HG03108 (cell line): ENCODE results near the gene INKA1.

Source experiments
- ATAC-seq: cut with Tn5 transposase; IDR thresholded peaks from one replicate; pipeline ENCODE4 v1.9.1; 2021; ENCODE audit warnings: moderate library complexity; ENCODE audit not compliant: unreplicated experiment

INKA1 gene

DNA sequence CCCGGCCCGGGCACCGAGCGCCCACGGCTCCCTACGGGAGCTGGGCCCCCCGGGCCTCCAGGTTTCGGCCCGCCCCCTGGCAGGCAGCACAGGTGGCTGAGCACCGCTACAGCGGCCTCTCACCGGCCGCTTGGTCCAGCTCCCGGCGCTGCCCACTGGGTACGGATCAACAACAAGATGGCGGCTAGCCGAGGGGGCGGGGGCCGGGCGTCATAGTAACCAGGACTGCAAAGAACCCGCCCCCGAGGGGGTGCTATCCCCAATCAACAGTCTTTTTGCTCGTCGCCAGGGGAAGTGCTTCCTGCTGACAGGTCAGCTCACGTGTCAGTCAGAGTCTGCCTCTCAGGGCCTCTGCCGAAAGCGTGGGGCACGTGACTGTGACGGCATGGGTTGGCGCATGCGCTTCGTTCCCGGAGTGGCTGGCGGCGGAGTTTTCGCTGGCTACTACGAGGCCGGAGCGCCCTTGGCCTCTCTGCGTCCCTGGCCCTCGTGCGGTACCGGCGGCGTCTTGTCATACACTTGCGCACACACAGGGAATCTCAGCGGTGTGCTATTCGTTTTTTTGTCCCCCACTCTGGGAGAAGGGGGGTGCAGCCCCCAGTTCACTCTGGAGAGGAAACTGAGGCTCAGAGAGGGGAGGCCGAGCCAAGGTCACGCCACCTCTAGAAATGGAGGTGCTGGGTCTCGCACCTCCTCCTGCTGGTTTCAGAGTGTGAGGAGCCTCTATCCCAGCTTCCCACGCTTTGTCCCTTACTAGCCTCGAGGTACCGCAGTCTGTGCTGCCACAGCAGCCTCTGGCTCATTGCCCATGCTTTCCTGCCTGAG, 16.5 kb upstream of the INKA1 start, which contains the start of gene IP6K1:
Gene IP6K1 (minus strand): TSS at position 186 of the 825 bp plus-strand sequence. CDS start 38,502 bp downstream, outside the sequence.
- ATAC-seq, result peak; percentile 97

DNA sequence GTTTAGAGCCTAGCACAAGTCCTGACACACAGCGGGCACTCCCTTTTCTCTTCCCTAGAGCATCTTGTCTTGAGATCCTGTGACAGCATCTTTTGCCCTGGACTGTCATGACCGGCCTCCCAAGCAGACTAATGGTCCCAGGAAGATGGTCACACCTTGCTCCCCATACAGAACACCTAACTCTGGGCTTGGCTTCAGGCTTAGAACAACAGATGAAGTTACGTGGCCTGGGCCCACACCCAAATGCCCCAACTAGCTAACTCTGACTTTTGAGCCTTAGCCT, 15.9 kb upstream of the INKA1 start:
- no peak for ATAC-seq

DNA sequence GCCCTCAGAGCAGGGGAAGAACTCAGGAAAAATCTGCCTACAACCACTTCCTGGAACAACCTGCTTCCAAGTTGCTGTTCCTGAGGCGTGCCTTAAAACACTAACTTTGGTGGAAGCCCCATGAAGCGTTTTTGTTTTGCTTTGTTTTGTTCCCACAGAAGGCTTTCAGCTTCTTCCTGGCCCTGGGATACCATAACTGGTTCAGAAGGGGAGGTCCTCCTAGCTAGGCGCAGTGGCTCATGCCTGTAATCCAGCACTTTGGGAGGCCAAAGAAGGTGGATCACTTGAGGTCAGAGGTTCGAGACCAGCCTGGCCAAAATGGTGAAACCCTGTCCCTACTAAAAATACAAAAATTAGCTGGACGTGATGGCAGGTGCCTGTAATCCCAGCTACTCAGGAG, 15.5 kb upstream of the INKA1 start:
- ATAC-seq, result no peak

- ATAC-seq, result no peak
Observed at GRCh38 chr3:49788056-49788455, 15.0 kb upstream of the INKA1 start.

GRCh38 chr3:49790626-49791411, 12.2 kb upstream of the INKA1 start:
- ATAC-seq, result no peak

DNA sequence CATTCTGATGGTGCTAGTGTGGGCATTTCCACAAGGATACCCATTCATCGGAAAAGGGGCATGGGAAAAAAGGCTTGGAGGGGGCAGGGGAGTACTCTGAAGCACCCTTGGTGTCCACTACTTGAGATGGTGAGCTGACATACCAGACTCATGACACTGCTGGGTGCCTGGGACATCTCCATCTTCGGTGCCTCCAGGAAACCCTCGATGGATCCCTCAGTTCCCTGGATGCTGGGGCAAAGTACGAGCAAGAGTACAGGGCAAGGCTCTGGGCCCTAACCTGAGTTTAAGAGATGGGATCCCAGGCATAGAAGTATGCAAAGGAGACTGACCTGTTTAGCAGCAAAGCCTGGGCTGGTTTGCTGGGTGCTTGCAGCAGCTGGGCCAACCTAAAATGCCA, 11.5 kb upstream of the INKA1 start:
- no peak for ATAC-seq

DNA sequence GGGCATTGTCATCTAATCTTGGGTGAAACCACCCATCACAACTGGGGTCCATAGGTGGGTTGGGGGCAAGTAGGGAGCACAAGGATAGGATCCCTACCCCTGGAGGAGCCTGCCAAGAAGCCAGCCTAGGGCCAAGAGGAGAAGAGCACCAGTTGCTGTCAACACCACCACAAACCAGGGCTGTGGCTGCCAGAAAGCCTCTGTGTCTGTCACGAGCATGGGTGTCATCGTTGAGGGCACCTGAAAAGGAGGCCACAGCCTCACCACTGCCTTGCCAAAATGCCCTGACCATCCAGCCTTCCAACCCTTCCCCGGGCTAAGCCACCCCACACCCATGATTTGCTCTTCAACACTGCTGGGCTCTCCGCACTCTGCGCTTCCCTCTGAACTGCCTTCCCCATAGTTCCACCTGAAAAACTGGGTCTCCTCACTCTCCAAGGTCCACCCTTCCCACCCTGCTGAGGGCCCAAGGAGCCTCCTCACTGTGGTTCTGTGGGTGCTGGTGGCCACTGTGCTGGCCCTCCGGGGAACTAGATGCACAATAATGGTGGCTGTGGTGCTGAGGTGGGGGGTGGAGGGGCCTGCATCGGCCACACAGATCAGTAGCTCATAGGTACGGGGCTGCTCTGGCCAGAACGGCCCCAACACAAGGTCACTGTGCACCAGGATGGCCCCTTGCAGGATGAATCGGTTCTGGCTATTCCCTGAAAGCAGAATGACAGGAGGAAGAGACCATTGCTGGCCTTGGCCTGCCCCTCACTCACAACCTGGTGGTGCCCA, 10.5 kb upstream of the INKA1 start:
- ATAC-seq, result no peak

DNA sequence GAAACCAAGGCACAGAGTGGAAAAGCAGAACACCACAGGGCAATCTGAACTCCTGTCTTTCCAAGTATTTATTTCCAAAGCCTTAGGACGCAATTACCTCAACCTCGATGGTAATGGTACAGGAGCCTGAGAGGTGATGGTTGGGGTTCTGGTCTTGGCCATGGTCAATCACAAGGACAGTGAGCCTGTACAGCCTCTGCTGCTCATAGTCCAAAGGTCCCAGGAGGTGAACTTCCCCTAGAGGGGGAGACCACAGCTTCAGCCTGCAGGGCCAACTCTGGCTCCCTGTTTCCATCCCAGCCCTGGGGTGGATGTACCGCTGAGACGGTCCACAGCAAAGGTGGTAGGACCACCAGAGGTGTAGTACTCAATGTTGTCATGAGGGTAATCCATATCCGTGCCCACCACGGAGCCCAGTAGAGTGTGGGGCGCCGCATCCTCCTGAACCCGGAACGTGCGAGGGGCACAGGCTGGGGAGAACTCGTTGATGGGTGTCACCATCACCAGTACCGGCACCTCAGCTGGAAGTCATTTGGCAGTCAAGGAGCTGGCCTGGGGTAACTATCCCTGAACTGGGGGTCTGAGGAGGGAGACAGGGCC, 9.5 kb upstream of the INKA1 start:
- ATAC-seq, result no peak

DNA sequence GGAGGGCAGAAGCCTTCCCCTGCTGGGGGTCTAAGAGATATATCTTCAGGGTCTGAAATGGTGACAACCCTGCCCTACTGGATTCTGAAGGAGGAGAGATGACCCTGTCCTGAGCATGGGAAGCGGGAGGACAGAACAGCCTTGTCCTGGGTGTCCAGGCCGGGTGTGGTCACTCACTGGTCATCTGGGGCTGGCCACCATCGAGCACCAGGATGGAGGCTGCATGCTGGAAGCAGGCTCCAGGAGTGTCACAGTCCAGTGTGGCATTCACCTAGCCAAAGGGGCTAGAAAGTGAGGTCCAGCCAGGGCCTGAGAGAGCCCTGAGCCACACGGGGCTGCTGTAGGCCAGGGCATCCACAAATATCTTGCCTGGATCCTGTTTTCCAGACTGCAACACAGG, 8.6 kb upstream of the INKA1 start:
- ATAC-seq, result no peak

GRCh38 chr3:49794926-49795905, 7.8 kb upstream of the INKA1 start:
- ATAC-seq, result no peak

GRCh38 chr3:49799105-49799504, 4.0 kb upstream of the INKA1 start:
- ATAC-seq, result no peak

DNA sequence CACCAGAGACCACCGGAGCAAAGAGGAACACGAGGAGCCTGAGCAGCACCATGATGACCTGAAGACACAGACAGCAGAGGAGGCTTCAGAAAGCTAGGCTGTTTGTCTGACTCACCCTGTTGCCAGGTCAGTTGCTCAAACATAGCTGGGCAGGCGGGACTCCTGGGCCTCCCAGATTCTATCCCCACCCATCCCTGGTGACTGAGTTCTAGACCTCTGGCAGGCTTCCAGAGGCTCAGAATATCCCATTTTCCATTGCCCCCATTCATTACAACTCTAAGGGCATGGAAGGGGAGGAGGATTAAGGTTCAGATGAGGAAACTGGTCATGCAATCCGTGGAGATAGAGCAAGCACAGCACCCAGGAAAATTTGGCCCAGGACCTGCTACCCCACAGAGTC, 3.3 kb upstream of the INKA1 start, which contains the start of gene CDHR4:
Gene CDHR4 (minus strand): TSS at position 113 of the 400 bp plus-strand sequence. CDS start 61 bp downstream, at position 52.
- no peak for ATAC-seq

DNA sequence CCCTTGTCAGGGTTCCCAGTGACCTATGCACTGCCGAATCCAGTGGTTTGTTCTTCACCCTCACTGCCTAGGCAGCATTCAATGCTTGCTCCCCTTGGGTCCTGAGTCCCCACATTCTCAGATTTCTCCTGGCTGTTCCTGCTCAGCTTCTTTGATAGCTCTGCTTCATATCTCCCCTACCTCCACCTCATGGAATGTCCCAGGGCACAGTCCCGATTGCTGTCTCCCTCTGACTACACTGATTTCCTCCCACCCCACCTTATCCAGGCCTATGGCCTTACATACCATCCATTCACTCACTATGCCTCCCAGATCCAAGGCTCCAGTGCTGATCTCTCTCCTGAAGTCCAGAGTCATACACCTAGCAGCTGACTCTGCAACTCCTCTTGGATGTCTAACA, 1.9 kb upstream of the INKA1 start:
- ATAC-seq, result no peak

DNA sequence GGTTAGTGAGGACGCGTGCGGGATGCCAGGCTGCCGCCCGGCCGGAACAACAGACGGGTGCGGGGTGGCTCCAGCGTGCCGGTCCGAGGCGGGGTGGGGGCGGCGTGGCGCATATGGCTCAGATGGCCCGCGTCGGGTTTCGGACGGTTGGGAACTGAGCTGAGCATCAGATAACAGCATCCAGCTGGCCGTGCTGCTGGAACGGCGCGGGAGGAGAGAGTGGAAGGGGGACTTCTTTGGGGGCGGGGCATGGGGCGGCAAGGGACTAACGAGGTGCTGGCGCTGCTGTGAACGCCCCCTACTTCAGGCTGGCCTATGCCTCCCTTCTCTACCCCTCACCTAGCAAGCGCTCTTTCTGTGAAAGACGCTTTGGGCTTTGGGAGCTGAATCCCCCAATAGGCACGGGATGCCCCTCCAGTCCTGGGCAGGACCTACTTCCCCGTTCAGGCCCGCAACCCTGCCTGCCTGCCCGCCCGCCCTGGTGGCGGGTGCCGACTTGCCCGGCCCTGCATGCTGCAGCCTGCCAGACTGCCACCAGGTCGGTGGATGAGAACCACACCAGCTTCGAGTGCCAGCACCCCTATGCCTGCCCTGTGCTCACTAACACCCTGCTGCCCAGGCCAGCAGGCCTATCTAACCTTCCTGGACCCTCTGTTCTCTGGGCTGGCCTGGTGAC, 542 bp downstream of the INKA1 start:
- ATAC-seq, result peak; percentile 5

DNA sequence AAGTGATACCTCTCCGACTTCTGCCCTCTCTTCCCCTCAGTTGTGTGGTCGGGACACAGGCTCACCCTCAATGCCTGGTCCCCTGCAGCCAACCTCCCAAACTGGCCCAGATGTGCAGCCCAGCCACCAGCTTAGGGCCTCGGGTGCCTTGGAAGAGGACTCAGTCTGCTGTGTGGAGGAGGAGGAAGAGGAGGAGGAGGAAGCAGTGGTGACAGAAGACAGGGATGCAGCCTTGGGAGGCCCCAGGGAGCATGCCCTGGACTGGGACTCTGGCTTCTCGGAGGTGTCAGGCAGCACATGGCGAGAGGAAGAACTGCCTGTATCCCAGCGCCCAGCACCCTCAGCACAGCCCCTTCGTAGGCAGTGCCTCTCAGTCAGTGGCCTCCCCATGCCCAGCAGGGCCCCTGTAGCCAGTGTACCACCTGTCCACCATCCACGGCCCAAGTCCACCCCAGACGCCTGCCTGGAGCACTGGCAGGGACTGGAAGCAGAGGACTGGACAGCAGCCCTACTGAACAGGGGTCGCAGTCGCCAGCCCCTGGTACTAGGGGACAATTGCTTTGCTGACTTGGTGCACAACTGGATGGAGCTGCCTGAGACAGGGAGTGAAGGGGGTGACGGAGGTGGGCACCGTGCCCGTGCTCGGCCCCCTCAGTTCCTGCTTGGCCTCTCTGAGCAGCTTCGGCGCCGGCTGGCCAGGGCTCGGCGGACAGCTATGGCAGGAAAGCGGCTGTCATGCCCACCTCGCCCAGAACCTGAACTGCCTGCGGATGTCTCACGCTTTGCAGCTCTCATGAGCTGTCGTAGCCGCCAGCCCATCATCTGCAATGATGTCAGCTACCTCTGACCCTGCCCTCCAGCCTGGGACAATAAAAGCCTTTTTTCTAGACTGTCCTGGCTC, 1.3 kb downstream of the INKA1 start:
- no peak for ATAC-seq

DNA sequence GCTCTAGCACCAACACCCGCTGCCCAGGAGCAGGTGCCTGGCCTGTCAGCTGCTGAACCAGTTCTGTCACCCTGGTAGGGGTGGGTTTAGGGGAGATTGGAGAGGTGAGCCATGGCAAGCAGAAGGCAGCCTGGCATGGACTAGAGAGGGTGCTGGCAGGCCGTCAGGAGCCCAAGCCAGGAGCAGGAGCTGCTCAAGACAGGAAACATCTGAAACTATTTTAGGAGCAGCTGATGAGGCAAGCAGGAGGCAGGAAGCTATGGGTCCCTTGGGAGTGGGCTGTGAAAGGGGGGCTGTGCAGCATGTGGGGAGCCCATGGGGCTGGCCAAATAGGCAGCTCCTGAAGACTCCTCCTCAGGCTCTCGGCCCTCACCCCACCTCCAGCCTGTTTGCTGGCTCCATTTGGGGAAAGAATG, 2.3 kb downstream of the INKA1 start:
- ATAC-seq, result peak; percentile 27

GRCh38 chr3:49805897-49806701, 3.0 kb downstream of the INKA1 start:
- ATAC-seq, result no peak
